ENCODE data around the gene PTGIS. TPM values are rescaled to one million over a fixed set of nuclear protein-coding genes. Genes with fewer than 3 reads are reported as not detected.

Gene PTGIS
- total RNA-seq, 1 donor from 2014 or later, result 37.6 TPM

DNA sequence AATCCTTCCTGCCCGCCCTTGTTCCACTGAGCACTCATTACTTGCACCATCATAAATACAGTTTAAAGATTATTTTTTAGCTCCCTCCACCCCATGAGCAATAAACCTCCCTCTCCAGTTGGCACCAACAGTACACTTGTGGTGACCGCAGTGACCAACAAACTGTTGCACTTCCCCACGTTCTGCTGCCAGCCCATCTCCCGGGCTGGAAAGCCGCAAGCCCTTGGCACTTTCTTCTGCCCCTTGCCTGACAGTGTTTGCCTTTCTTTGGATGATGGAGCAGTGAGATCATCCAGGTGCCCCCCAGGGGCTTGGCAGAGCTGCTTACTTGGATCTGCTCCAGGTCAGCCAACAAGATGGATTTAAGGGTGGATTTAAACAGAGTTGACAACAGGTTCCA lies 107.0 kb downstream of the PTGIS start:
- no peak for DNase-seq (ENCODE audit: low spot score)
- intact Hi-C loops (cut with DNase I), result no loop called here

DNA sequence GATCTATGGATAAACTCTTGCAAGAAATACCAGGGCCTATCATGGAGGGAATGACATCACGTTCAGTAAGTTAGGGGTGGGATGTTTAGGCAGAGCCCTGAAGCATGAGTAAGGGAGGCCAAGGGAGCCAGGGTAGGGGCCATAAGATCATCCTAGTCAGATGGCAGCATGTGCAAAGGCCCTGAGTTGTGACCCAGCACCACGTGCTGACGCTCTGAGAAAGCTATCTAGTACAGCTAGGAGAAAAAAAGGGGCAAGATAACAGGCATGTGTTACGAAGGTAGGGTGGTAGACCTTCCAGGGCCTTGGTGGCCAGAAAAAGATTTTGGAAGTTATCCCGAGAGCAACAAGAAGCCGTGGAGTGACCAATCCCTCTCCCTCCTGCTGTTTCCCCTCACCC lies 107.8 kb downstream of the PTGIS start:
- no peak for DNase-seq (ENCODE audit: low spot score)
- intact Hi-C loops (cut with DNase I), result no loop called here

DNA sequence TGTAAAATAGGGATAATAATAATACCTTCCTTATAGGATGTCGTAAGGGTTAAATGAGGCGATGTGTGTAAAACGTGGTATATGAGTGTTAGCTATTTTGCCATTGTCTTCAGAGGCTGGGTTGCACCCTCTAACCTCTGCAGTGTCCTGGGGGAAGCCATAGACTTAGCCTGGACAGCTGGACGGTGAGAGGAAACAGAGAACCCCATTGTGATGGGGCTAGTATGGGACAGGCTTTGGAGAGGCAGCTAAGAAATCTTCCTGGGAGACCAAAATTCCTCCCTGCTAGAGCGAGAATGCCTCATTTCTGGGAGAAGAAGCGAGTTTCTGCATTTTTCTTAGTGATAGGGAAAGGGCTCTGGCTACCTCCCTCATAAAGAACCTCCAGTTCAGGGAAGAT lies 108.3 kb downstream of the PTGIS start:
- no peak for DNase-seq (ENCODE audit: low spot score)
- intact Hi-C loops (cut with DNase I), result no loop called here

DNA sequence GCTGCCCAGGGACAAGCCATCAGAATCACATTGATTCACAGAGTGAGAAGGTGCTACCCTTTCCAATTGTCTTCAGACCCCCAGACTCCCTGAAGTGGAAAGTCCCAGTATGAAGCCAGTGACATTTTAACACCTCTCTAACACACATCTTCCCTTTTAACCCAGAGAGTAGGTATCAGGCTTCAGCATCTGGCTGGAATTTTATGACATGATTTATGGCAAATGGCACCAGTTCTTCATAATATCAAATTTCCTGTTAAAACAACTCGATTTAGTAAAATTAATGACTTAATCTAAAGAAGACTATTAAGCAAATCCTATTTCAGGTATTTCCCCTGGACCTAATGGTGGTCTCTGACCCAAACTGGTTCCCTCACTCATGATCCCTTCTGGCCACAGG lies 110.5 kb downstream of the PTGIS start:
- intact Hi-C loops (cut with DNase I), result no loop called here
- no peak for DNase-seq (ENCODE audit: low spot score)

DNA sequence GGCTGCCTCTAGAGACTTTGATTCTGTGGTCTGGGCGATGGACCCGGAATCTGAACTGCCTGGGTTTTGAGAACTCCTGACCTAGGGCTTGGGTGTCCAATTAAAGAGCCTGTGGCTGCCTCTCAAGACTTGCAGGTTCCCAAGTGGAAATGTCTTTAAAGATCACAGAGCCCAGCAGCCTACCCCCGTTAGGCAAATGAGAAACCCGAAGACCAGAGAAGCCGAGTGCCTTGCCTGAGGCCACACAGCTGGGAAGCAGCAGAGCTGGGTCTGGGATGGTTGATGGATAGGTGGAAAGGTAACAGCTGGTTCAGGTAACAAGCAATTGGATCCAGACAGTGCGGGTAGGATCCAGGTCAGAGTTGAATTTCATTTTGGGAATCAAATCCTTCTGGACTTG lies 111.3 kb downstream of the PTGIS start:
- intact Hi-C loops (cut with DNase I), result no loop called here
- DNase-seq (ENCODE audit: low spot score), result no peak

DNA sequence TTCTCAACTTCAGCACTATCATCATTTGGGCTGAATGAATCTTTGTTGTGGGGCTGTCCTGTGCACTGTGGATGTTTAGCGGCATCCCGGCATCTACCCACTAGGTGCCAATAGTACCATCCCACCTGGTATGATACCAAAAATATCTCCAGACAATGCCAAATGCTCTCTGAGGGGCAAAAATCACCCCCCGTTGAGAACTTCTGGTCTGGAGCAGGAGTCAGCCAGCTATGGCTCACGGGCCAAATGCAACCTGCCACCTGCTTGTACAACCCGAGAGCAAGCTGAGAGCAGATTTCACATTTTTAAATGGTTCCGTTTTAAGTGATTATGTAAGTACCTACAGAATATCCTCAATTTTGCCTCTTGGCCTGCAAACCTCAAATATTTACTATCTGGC lies 112.2 kb downstream of the PTGIS start:
- no peak for DNase-seq (ENCODE audit: low spot score)
- intact Hi-C loops (cut with DNase I), result no loop called here

Other genes with a start within 250 kb of the PTGIS start
- 0.38 TPM for gene KCNB1, start 85.5 kb downstream of the PTGIS start, total RNA-seq
- gene B4GALT5, start 145.7 kb upstream of the PTGIS start, total RNA-seq, result 28.0 TPM
- gene SLC9A8, start 244.7 kb upstream of the PTGIS start, total RNA-seq, result 7.2 TPM

Data from cardiac septum (tissue), 1 donor.